Measurements from ENCODE around the gene ST6GALNAC3. TPM values are rescaled to one million over a fixed set of nuclear protein-coding genes. Genes with fewer than 3 reads are reported as not detected.

The ST6GALNAC3 gene
- polyA plus RNA-seq, 2 of the 4 experiments (the other 2 are of a cell fraction), result 1.1 to 1.2 TPM

- TF ChIP-seq BCL3 (IDR thresholded peaks at IDR 0.05), result no peak
- TF ChIP-seq RAD21 (conservative IDR thresholded peaks at IDR 0.05 in 1 of 2, IDR thresholded peaks at IDR 0.05 in 1 of 2), result no peak
Measured at GRCh38 chr1:76351655-76352054, 277.1 kb downstream of the ST6GALNAC3 start (continued).

GRCh38 chr1:76352741-76353435 is 278.3 kb downstream of the ST6GALNAC3 start:
- TF ChIP-seq ZFP36 (IDR thresholded peaks at IDR 0.05; ENCODE audit: borderline replicate concordance, partially characterized antibody), result no peak
- no peak for TF ChIP-seq POLR2A (IDR thresholded peaks at IDR 0.05; ENCODE audit: low read length)
- TF ChIP-seq KDM1A (IDR thresholded peaks at IDR 0.05; ENCODE audit: low read depth), result no peak
- TF ChIP-seq CTCF (IDR thresholded peaks at IDR 0.05), result no peak
- no peak for TF ChIP-seq HES2 (IDR thresholded peaks at IDR 0.05)
- no peak for TF ChIP-seq HOXB13 (CRISPR knock-in tag; IDR thresholded peaks at IDR 0.05; ENCODE audit: low read depth)
- no peak for TF ChIP-seq TFCP2L1 (CRISPR knock-in tag; IDR thresholded peaks at IDR 0.05)
- no peak for TF ChIP-seq KDM5A (IDR thresholded peaks at IDR 0.05)
- no peak for TF ChIP-seq SMC3 (IDR thresholded peaks at IDR 0.05)
- TF ChIP-seq ZSCAN20 (CRISPR knock-in tag; IDR thresholded peaks at IDR 0.05), result no peak
- no peak for TF ChIP-seq TP53 (CRISPR knock-in tag; IDR thresholded peaks at IDR 0.05)
- TF ChIP-seq HEYL (CRISPR knock-in tag; IDR thresholded peaks at IDR 0.05), result no peak
- Histone ChIP-seq H3K27ac (no peak overlapping the region), H3K4me1 (no peaks in the 10 kb centered on the region), H3K4me2 (no peak overlapping the region), H3K4me3 (no peak overlapping the region), H3K9me3 (no peaks in the 10 kb centered on the region)
- DNase-seq (ENCODE audit: low read depth in 1 of 2, low spot score in 1 of 2) (no peak), FAIRE-seq (no peak), ATAC-seq (no peak)
- ChIA-PET CTCF (no interaction called here), POLR2A (no interaction called here)
- WGBS (ENCODE audit: missing lambda C conversion rate), result 11% methylated on average over 5 of the region's 5 CpGs

- DNase-seq (ENCODE audit: low read depth in 1 of 2, low spot score in 1 of 2), result no peak
- H3K9me3 ChIP-seq, result no peaks in the 10 kb centered on the region
- H3K27ac ChIP-seq, result no peak overlapping the region
- ATAC-seq, result no peak
- no peak for FAIRE-seq
- H3K4me3 ChIP-seq, result no peak overlapping the region
- no peak for TF ChIP-seq HMGXB4 (CRISPR knock-in tag; IDR thresholded peaks at IDR 0.05; ENCODE audit: borderline replicate concordance)
- no peak for TF ChIP-seq KDM1A (IDR thresholded peaks at IDR 0.05; ENCODE audit: low read depth)
- TF ChIP-seq BHLHE40 (IDR thresholded peaks at IDR 0.05; ENCODE audit: low read depth, low read length), result no peak
- no peak for TF ChIP-seq CBX2 (IDR thresholded peaks at IDR 0.05; ENCODE audit: borderline replicate concordance, low read depth)
- H3K4me1 ChIP-seq, result no peaks in the 10 kb centered on the region
- POLR2A ChIA-PET, result no interaction called here
- CTCF ChIA-PET, result no interaction called here
- WGBS (ENCODE audit: missing lambda C conversion rate), result 6% methylated on average over 3 of the region's 3 CpGs
- no peak overlapping the region for H3K4me2 ChIP-seq
Measured at GRCh38 chr1:76354236-76354635, 279.7 kb downstream of the ST6GALNAC3 start.

All from A549 (cell line).